ENCODE measurements around the gene CXCL11.
"Not testable (repeated sequence)": the region's sequence is repeated elsewhere in the genome, so short reads cannot be mapped to it uniquely, and the experiment has no call there.

Gene CXCL11

GRCh38 chr4:76043306-76043705 is 7.4 kb upstream of the CXCL11 start:
- not testable (repeated sequence) for DNase-seq (ENCODE audit: low read depth in 2 of 2, low spot score in 1 of 2)

- not testable (repeated sequence) for DNase-seq (ENCODE audit: low read depth in 2 of 2, low spot score in 1 of 2)
Observed at GRCh38 chr4:76042241-76042998, 6.5 kb upstream of the CXCL11 start.

GRCh38 chr4:76036855-76037254 is 985 bp upstream of the CXCL11 start:
- no peak for DNase-seq (ENCODE audit: low read depth in 2 of 2, low spot score in 1 of 2)

GRCh38 chr4:76035141-76035540 is 729 bp downstream of the CXCL11 start:
- no peak for DNase-seq (ENCODE audit: low read depth in 2 of 2, low spot score in 1 of 2)

GRCh38 chr4:76029300-76029699 is 6.6 kb downstream of the CXCL11 start:
- no peak for DNase-seq (ENCODE audit: low read depth in 2 of 2, low spot score in 1 of 2)

GRCh38 chr4:76028350-76028765 is 7.5 kb downstream of the CXCL11 start:
- no peak for DNase-seq (ENCODE audit: low read depth in 2 of 2, low spot score in 1 of 2)

- no peak for DNase-seq (ENCODE audit: low read depth in 2 of 2, low spot score in 1 of 2)
Observed at GRCh38 chr4:76024065-76024464, 11.8 kb downstream of the CXCL11 start.

GRCh38 chr4:76023389-76023788 is 12.5 kb downstream of the CXCL11 start, which contains the start of gene CXCL10:
Gene CXCL10 (minus strand): TSS chr4:76023497. CDS start chr4:76023431, 66 bp downstream.
- no peak for DNase-seq (ENCODE audit: low read depth in 2 of 2, low spot score in 1 of 2)

- DNase-seq (ENCODE audit: low read depth in 2 of 2, low spot score in 1 of 2) = no peak
Observed at GRCh38 chr4:76022677-76023076, 13.2 kb downstream of the CXCL11 start.

GRCh38 chr4:76022031-76022430 is 13.8 kb downstream of the CXCL11 start:
- no peak for DNase-seq (ENCODE audit: low read depth in 2 of 2, low spot score in 1 of 2)

GRCh38 chr4:76017056-76017686 is 18.7 kb downstream of the CXCL11 start:
- no peak for DNase-seq (ENCODE audit: low read depth in 2 of 2, low spot score in 1 of 2)

GRCh38 chr4:76016393-76016792 is 19.5 kb downstream of the CXCL11 start:
- no peak for DNase-seq (ENCODE audit: low read depth in 2 of 2, low spot score in 1 of 2)

GRCh38 chr4:76013540-76013939 is 22.3 kb downstream of the CXCL11 start:
- DNase-seq (ENCODE audit: low read depth in 2 of 2, low spot score in 1 of 2) = no peak

- DNase-seq (ENCODE audit: low read depth in 2 of 2, low spot score in 1 of 2) = no peak
Observed at GRCh38 chr4:76012388-76012801, 23.5 kb downstream of the CXCL11 start.

GRCh38 chr4:76011700-76012387 is 24.0 kb downstream of the CXCL11 start:
- DNase-seq (ENCODE audit: low read depth in 2 of 2, low spot score in 1 of 2) = no peak

GRCh38 chr4:76011018-76011670 is 24.7 kb downstream of the CXCL11 start:
- no peak for DNase-seq (ENCODE audit: low read depth in 2 of 2, low spot score in 1 of 2)

- no peak for DNase-seq (ENCODE audit: low read depth in 2 of 2, low spot score in 1 of 2)
Observed at GRCh38 chr4:76010576-76010975, 25.3 kb downstream of the CXCL11 start.

GRCh38 chr4:76009311-76009710 is 26.6 kb downstream of the CXCL11 start:
- no peak for DNase-seq (ENCODE audit: low read depth in 2 of 2, low spot score in 1 of 2)

- no peak for DNase-seq (ENCODE audit: low read depth in 2 of 2, low spot score in 1 of 2)
Observed at GRCh38 chr4:76007089-76007862, 28.6 kb downstream of the CXCL11 start, which contains the start of gene CXCL9. Gene CXCL9 (minus strand): TSS chr4:76007509. CDS start chr4:76007449, 60 bp downstream.

- DNase-seq (ENCODE audit: low read depth in 2 of 2, low spot score in 1 of 2) = no peak
Observed at GRCh38 chr4:76003620-76004019, 32.2 kb downstream of the CXCL11 start.

- no peak for DNase-seq (ENCODE audit: low read depth in 2 of 2, low spot score in 1 of 2)
Observed at GRCh38 chr4:76003035-76003434, 32.8 kb downstream of the CXCL11 start.

All from stimulated activated CD8-positive, alpha-beta memory T cell treated with anti-CD3 and anti-CD28 coated beads, Interleukin-4, amount 100 ng/mL, for 4 hours (primary cell).